ENCODE measurements around the gene CDK5RAP2. TPM values are rescaled to one million over a fixed set of nuclear protein-coding genes. Genes with fewer than 3 reads are reported as not detected.

The CDK5RAP2 gene
- total RNA-seq, 1 donor from 2014 or later = 27.4 TPM

- ATAC-seq (peak; percentile 0), DNase-seq (ENCODE audit: low spot score) (no peak)
Observed at GRCh38 chr9:120388003-120388855, 191.7 kb downstream of the CDK5RAP2 start.

- ATAC-seq (peak; percentile 46), DNase-seq (ENCODE audit: low spot score) (peak; percentile 81)
Observed at GRCh38 chr9:120387257-120388002, 192.5 kb downstream of the CDK5RAP2 start.

- ATAC-seq (peak; percentile 62), DNase-seq (ENCODE audit: low spot score) (peak; percentile 91)
Observed at GRCh38 chr9:120386390-120387131, 193.4 kb downstream of the CDK5RAP2 start.

- no peak for ATAC-seq
- no peak for DNase-seq (ENCODE audit: low spot score)
Observed at GRCh38 chr9:120385606-120386389, 194.2 kb downstream of the CDK5RAP2 start.

GRCh38 chr9:120384925-120385272 lies 195.1 kb downstream of the CDK5RAP2 start:
- ATAC-seq = no peak
- DNase-seq (ENCODE audit: low spot score) = no peak

GRCh38 chr9:120383999-120384924 lies 195.7 kb downstream of the CDK5RAP2 start:
- peak; percentile 96 for DNase-seq (ENCODE audit: low spot score)
- ATAC-seq = peak; percentile 69

GRCh38 chr9:120383611-120383998 lies 196.4 kb downstream of the CDK5RAP2 start:
- DNase-seq (ENCODE audit: low spot score) = no peak

GRCh38 chr9:120382453-120382852 lies 197.5 kb downstream of the CDK5RAP2 start:
- ATAC-seq = no peak
- DNase-seq (ENCODE audit: low spot score) = no peak

More at GRCh38 chr9:120383611-120383998, 196.4 kb downstream of the CDK5RAP2 start:
- ATAC-seq = no peak

- ATAC-seq = no peak
- DNase-seq (ENCODE audit: low spot score) = no peak
Observed at GRCh38 chr9:120381839-120382238, 198.1 kb downstream of the CDK5RAP2 start.

GRCh38 chr9:120379611-120380010 lies 200.4 kb downstream of the CDK5RAP2 start:
- no peak for DNase-seq (ENCODE audit: low spot score)
- no peak for ATAC-seq

- ATAC-seq = no peak
- DNase-seq (ENCODE audit: low spot score) = no peak
Observed at GRCh38 chr9:120378680-120379079, 201.3 kb downstream of the CDK5RAP2 start.

GRCh38 chr9:120377268-120378159 lies 202.5 kb downstream of the CDK5RAP2 start:
- DNase-seq (ENCODE audit: low spot score) = no peak
- ATAC-seq = no peak

- ATAC-seq = no peak
- no peak for DNase-seq (ENCODE audit: low spot score)
Observed at GRCh38 chr9:120376101-120376500, 203.9 kb downstream of the CDK5RAP2 start.

GRCh38 chr9:120375316-120375715 lies 204.7 kb downstream of the CDK5RAP2 start:
- no peak for ATAC-seq
- DNase-seq (ENCODE audit: low spot score) = no peak

- ATAC-seq (no peak), DNase-seq (ENCODE audit: low spot score) (no peak)
Observed at GRCh38 chr9:120374817-120375216, 205.2 kb downstream of the CDK5RAP2 start.

GRCh38 chr9:120374239-120374638 lies 205.7 kb downstream of the CDK5RAP2 start:
- no peak for ATAC-seq
- DNase-seq (ENCODE audit: low spot score) = no peak

- no peak for DNase-seq (ENCODE audit: low spot score)
- no peak for ATAC-seq
Observed at GRCh38 chr9:120372040-120372439, 207.9 kb downstream of the CDK5RAP2 start.

- no peak for DNase-seq (ENCODE audit: low spot score)
- no peak for ATAC-seq
Observed at GRCh38 chr9:120369608-120370220, 210.3 kb downstream of the CDK5RAP2 start.
